Right lung (tissue), 5 donors: Measurements from ENCODE around the gene PAPSS1. TPM values are rescaled to one million over a fixed set of nuclear protein-coding genes. Genes with fewer than 3 reads are reported as not detected.

ENCODE experiments used
- DNase-seq, 2 donors: peaks; one replicate each; pipeline ENCODE4 v3.0.0-alpha.2; 2013
- polyA plus RNA-seq, 5 donors: library from polyadenylated mRNA; unstranded; fragments of 120-200 nt; gene quantifications; one replicate each; pipeline versions ENCODE4 v1.2.1 to v1.2.3, GENCODE V29; 2013; ENCODE audit warnings: inconsistent platforms in 1 of 5, low replicate concordance in 1 of 5; ENCODE audit not compliant: insufficient read length in 5 of 5, insufficient read depth in 1 of 5

PAPSS1 gene
- polyA plus RNA-seq, 5 donors = 58.0 to 85.7 (median 73.5) TPM

- DNase-seq = no peak
Measured at GRCh38 chr4:107564326-107564725, 155.7 kb downstream of the PAPSS1 start.

Other genes starting within 250 kb of the PAPSS1 start
- gene SGMS2, start 104.7 kb upstream of the PAPSS1 start, polyA plus RNA-seq = 10 to 100 TPM; 10.3 to 19.0 (median 15.5) TPM
- gene CYP2U1, start 211.3 kb upstream of the PAPSS1 start, polyA plus RNA-seq = 1 to 10 TPM; 4.7 to 5.7 (median 4.9) TPM